Suppressor macrophage treated with lipopolysaccharide for 4 hours (primary cell): Measurements from ENCODE around the gene PFAS.
A peak's percentile ranks its signal among the peaks of the same experiment; 100 is the strongest.

Experiments used
- DNase-seq: peaks from one replicate; pipeline ENCODE4 v3.0.0-alpha.2; 2020

The PFAS gene

DNA sequence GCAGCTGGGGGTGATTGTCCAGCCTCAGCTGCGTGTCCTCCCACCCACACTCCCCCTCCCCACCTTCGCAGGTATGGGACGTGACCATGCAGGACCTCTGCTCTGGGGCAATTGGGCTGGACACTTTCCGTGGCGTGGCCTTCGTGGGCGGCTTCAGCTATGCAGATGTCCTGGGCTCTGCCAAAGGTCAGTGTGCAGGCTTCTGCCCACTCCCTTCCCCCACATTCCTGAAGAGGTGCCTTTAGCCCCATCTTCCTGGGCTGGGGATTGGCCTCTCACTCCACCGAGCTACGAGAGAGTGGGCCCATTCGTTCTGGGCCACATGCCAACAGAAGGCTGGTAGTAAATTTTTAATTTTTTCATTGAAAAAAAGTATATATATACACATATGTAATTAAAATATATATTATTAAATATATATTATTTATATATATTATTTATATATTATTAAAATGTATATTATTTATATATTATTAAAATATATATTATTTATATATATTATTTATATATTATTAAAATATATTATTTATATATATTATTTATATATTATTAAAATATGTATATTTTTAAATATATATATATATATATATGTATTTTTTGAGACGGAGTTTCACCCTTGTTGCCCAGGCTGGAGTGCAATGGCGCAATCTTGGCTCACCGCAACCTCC is 18.5 kb downstream of the PFAS start:
- no peak for DNase-seq

DNA sequence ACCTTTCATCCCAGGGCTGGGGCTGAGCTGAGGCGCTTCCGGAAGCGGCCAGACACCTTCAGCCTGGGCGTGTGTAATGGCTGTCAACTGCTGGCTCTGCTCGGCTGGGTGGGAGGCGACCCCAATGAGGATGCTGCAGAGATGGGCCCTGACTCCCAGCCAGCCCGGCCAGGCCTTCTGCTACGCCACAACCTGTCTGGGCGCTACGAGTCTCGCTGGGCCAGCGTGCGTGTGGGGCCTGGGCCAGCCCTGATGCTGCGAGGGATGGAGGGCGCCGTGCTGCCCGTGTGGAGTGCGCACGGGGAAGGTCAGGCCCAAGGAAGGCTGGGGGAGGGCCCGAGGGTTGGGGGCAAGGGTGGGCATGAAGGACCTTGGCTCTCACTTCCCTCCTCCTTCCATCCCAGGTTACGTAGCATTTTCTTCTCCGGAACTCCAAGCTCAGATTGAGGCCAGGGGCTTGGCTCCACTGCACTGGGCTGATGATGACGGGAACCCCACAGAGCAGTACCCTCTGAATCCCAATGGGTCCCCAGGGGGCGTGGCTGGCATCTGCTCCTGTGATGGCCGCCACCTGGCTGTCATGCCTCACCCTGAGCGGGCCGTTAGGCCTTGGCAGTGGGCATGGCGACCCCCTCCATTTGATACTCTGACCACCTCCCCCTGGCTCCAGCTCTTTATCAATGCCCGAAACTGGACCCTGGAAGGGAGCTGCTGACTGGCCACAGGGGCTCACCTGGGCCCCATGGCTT is 19.6 kb downstream of the PFAS start:
- no peak for DNase-seq

DNA sequence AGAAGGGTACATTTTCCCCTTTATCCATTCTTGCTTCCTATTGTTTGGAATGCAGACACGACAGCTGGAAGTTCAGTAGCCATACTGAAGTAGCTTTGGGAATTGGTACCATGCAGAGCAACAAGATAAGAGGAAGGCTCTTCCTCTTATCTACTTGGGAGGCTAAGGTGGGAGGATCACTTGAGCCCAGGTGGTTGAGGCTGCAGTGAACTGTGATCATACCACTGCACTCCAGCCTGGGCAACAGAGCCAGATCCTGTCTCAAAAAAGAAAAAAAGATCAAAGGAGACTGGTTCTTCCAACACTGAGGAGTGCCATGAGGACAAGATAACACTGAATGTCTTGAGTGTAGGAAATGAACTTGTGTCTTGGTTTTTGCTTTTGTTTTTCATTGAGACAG is 23.3 kb downstream of the PFAS start:
- DNase-seq, result no peak

DNA sequence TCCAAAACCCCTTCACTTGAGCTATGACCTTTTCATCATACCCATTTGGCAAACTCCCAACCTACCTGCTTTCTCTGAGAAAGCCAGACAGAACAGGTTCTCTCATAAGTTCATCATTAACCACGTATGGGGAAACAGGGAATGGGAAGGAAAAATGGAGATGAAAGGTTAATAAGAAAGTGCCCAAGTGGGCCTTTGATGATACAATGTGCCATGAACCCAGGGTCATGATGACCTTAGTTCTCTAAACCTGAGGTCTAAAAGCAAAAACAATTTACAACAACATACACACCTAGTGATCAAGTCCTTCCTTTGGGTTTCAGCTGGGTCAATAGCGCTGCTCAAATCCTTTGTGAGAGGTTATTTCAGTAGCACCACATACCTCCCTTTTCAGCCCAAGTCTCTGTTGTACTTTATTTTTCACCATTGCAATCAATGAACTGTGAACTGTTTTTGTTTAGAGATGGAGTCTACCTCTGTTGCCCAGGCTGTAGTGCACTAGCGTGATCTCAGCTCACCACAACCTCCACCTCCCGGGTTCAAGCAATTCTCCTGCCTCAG is 24.9 kb downstream of the PFAS start:
- no peak for DNase-seq

DNA sequence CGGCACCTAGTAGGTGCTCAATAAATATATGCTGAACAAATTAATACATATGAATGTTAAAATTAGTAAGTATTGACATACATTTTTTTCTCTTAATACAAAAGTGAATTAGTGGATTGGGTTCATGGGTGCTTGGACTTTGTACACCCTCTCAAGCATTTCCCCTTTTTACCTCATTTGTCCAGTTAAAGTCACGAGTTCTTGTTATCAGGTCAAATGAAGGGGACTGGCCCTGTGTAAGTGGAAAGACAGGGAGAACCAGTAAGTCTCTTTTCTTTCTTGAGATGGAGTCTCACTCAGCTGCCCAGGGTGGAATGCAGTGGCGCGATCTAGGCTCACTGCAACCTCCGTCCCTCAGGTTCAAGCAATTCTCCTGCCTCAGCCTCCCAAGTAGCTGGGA is 25.7 kb downstream of the PFAS start:
- DNase-seq, result no peak

DNA sequence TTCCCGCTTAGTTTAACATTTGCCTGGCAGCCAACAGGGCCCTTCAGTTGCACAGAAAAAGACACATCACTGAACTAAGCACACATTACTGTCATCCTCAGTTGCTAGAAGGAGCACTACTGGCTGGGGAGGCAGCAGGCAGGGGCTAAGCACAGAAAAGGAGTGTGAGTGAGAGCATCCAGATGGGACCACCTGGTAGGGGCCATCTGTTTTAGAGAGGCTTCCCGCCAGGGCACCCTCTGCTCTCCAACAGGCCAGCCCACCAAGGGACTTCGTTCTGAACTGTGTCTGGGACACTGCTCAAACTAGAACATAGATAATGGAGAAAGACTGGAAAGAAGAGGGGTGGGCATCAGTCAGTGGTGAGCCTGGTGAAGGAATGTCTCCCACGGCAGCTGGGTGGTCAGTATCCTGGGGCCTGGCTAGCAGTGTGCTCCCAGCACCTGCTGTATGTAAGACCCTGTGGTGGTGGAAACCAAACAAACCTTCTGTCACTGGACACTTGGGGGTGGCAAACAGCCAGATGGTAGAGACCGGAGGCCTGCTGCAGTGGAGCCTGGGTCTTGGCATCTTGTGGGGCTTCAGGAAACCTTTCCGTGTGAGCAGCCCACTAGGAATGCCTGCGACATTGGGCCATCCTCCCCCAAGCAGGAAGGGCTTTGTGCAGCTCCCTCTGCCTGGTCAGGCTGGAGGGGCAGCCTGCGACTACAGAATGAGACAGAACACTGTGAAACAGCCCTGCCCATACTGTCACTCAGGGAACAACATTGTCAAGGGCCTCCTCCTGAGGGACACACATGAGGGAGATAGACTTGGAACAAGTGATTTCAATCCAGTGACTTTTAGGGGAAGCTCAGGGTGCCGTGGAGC is 26.6 kb downstream of the PFAS start:
- no peak for DNase-seq

DNA sequence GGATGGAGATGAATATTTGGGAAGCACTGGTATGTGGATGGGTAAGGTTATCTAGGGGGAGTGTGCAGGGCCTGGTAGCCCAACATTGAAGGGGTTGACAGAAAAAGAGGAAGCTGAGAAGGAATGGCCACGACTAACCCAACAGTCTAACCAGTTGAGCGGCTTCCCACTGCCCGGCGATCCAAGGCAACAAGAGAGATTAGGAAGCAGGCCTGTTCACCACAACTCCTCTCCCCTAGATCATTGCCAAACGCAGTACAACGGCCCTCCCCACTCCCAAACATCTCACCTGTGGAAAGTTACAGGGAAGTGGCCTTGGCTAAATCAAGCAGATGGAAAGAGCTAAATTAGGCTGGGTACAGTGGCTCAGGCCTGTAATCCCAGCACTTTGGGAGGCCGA is 28.2 kb downstream of the PFAS start:
- DNase-seq, result no peak

DNA sequence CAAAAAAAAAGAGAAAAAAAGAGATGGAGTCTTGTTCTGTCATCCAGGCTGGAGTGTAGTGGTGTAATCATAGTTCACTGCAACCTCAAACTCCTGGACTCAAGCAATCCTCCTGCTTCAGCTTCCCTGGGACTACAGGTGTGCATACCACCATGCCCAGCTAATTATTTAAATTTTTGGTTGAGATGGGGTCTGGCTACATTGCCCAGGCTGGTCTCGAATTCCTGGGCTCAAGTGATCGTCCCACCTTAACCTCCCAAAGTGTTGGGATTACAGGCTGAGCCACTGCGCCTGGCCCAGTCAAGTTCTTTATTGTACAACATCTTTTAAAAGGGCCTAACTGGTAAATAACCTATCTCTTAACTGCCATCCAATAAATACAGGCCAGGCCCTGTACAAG is 33.3 kb downstream of the PFAS start:
- DNase-seq, result no peak

DNA sequence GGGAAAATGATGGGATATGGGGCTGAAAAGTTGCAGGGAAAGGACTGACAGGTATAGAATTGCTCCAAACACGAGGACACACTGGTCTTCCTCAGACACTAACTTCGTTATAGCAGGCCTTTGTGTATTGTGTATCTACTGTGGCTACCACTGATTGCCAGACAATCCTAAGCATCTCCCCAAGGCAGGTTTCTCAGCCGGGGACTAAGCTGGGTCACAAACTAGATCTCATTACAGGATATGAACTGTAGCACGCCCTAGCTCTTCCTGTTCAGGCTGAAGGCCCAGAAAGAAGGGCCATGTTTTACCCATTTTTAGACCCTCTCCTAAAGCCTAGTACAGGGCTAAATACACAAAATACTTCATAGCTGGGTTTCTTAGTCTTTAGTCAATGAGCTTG is 34.3 kb downstream of the PFAS start:
- DNase-seq, result no peak

DNA sequence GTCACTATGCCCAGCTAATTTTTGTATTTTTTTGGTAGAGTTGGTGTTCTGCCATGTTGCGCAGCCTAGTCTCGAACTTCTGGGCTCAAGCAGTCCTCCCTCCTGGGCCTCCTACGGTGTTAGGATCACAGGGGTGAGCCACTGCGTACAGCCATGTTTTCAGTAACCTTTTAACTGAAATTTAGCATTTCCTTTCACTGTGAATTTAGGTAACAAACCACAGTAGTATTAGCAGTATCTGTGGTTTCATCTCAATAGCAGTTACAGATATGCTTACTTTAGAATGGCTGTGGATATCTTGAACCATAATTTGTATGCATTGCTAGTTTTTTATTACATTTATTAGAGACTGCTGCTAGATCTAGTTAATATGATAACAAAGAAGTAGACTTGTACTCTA is 35.0 kb downstream of the PFAS start:
- no peak for DNase-seq

DNA sequence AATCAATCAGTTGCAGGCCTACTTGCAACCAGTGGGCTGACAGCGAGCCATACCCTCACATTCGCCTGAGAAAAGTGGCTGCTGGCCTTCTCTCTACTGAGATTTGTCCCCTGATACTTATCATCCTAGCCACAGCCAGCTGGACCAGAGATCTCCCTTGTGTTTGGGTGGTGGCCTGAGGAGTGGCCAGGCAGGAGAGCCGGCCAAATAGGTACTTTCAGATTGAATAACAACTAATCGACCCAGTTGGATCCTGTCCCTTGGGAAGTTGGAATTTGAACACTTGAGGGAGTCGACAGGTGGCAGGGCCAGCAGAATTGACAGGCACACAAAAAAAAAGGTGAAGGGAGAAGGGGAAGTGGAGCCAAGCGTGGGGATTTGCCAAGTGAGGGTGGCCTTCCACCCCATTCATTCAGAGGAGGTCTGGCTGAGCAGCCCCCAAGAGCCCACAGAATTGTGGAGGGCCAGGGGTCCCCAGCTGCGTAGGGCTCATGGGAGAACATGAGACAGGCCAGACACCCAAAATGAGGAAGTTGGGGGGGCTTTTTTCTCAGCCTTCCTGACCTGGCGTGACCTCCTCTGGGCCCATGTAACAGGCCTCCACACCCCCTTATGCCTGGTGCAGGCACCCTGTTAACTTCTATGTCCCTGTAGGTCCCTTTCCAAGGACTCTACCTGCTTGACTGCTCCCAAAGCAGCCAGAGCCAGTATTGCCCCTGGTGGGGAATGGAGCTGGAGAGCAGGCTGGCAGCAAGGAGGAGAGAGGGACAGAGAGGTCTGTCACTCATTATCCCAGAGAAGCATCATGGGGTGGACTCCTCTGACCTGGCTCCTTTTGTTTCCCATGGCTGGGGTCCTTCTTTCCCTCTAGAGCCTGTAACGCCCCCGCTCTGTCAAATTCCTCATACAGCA is 36.4 kb downstream of the PFAS start:
- no peak for DNase-seq

DNA sequence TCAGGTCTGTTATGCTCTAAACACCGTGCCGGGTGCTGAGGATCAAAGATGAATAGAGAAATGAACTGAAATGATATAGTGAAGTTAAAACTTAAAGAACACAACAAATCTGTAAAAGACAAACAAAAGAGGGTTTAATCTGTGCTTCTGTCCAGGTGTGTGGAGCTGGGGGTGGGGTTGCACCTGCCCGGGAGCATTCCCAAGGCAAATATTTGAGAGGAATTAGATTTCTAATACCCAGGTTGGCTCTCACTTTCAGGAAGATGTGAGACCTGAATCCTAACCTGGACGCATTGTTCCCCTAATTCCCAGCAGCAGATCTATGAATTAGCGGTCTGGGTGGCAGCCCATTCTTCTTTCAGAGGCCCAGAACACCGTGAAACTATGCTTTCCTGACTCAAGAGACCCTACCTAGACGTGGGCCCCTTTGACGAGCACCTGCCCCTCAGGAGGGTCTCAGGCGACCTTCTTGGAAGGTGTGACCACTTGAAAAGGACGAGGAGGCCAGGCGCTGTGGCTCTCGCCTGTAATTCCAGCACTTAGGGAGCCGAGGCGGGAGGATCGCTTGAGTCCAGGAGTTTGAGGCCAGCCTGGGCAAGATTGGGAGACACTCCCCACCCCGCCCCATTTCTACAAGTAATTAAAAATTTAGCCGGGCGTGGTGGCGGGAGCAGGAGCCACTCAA is 38.7 kb downstream of the PFAS start:
- DNase-seq, result no peak

DNA sequence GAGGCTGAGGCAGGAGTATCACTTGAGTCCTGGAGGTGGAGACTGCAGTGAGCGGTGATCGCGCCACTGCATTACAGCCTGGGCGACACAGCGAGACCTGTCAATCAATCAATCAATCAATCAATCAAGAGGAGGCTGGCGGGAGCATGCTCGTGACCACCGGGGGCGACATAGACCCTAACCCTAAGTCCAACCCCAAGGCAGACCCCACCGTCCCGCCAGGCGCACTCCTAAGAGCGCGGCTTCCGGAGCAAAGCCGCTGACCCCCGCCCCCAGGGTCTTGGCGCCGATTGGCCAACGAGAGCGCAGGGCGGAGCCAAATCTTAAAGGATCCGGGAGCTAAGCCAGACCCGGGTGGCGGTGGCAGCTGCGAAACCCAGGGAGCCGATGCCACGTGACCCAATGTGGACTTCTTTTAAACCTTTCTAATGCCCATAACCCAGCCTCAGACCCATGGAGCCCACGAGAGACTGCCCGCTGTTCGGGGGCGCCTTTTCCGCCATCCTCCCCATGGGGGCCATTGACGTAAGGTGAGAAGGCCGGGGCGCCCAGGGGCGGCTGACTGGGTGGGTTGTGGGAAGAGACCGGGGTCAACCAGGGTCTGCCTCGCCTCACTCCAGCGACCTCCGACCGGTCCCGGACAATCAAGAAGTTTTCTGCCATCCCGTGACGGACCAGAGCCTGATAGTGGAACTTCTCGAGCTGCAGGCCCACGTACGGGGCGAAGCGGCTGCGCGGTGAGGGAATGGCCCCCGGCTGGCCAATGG is 39.4 kb downstream of the PFAS start, which contains the start of gene RANGRF:
TSS of gene RANGRF (plus strand) at position 335 of the 767 bp plus-strand sequence. CDS start at position 454, 119 bp downstream.
- DNase-seq, result peak; percentile 87

DNA sequence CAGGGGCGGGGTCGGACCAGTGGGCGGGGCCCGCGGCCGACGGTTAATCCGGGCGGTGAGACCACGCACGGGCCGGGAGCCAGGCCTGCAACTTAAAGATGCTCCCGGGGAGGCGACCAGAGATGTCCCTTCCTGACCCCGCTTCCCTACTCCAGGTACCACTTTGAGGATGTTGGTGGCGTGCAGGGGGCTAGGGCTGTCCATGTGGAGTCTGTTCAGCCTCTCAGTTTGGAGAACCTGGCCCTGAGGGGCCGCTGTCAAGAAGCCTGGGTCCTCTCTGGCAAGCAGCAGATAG is 40.0 kb downstream of the PFAS start:
- no peak for DNase-seq

DNA sequence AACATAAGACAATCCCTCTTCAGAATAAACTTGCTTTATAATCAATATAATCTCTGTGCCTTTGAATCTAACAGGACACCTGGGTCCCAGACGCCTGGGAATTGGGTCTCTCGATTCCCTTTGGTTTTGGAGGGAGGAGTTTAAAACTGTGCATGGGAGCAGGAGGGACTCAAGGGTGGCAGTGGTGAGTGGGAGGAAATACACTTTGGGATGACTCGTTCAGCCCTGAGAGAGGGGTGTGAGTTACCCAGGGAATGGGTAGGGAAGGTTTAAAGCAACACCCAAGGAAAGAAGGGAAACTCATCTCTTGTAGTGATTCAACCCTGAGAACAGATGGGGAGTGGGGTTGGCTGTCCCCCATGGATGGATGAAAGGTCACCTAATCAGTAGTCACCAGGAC is 41.0 kb downstream of the PFAS start:
- no peak for DNase-seq

DNA sequence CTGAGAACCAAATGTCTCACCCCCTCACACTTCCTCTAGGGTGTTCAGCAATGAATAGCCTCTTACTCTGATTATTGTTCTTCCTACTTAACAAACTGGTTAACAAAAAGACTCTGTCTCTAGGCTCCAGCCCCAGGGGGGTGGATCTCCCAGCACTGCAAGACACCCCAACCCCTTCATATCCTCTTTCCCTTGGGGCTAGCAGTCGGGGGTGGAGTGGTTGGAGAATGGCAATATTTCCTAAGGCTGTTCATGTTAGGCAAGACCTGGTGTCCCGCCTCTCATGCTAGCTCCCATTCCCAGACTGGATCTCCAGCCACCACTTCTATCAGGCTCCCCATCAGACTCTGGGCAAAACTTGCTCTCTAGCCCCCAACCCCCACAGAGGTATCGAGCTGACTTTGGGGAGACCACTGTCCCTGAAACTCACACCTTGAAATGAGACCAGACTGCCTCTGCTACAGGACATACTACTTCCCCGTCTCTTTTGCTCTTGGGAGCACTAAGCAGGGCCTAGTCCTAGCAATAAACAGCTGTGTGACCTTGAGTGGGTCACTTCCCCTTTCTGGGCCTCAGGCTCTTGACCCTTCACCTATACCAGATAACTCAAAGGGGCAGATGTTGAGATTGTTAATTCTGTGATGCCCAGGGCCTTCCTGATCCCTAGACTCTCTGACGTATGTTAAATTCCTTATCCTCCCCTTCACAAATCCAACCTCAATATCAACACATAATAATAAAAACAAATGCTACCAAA is 43.7 kb downstream of the PFAS start:
- DNase-seq, result peak; percentile 51

DNA sequence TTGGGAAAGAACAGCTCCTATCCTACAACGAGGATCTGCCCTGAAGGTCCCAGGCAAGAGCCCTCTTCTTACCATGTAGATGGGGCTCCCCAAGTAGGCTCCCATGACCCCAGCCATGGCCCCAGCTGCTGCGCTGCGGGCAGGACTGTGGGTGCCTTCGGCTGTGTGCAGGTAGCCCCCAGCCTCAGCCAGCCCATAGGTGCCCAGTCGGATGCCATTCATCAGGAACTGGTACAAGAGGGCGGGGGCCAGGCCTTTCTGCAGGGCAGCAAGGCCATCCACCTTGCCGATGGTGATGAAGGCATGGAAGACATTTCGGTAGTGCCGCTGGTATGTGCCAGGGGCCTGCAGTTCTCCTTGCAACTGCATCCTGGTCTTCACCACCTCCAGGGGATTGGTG is 45.3 kb downstream of the PFAS start:
- DNase-seq, result no peak

DNA sequence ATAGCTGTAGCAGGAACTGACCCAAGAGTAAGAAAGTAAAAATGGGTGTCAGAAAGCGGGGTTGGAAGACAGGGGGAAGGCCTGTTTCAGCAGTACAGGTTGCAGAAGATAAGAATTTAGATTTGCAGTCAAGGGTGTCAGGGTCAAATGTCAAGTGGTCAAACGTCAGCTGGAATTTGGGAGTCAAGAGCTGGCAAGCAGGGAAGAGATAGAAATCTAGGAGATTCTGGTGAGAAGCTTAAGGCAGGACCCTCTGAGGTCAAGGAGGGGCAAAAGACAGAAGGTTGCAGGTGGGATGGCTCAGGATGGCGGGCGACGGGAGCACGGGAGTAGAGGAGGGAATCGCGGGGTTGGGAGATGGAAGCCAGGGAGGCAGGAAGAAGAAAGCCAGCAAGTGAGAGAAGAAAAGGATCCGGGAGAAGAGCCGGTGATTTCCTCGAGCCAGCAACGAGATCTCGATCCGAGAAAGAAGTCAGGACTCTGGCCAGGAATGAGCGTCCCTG is 45.8 kb downstream of the PFAS start:
- no peak for DNase-seq

DNA sequence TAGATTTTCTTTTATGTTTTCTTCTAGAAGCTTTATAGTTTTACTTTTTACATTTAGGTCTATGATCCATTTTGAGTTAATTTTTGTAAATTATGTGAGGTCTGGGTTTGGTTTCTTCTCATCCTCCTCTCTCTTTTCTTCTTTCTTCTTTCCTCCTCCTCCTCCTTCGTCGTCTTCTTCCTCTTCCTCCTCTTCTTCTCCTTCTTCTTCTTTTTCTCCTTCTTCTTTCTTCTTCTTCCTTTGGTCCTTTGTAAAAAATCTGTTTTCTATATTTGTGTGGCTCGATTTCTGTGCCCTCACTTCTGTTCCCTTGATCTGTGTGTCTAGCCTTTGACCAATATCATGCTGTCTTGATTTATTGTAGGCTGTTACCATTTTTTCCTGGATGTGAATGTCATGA is 51.1 kb downstream of the PFAS start:
- no peak for DNase-seq

DNA sequence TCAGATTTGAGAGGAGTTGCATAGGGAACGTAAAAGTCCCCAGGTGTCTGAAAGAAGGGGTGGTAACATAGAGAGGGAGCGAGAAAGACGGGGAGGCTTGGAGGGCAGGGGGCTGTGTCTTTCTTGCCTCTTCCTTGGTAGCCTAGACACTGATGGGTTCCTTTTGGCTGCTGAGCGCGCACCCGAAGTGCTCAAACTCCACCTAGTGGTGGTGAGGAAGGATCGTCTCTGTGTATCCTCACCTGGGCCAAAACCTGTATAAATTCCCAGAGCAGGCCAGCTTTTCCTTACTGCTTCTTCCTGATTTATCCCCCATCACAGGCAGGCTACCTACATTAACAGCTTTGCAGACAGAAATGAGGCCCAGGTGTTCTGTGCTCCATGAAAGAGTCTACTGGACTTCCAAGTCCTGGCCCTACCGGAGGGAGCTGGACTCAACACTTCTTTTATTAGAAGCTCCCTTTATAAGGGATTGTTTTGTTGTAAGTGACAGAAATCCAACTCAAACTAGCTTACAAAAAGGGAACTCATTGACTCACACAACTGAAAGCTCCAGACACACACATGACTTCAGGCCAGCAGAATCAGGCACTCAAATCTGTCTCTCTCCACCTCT is 51.6 kb downstream of the PFAS start:
- peak; percentile 75 for DNase-seq
